HepG2 (cell line): ENCODE results near the gene TMTC2. TPM values are rescaled to one million over a fixed set of nuclear protein-coding genes. Genes with fewer than 3 reads are reported as not detected.

Experiments
- ATAC-seq: fragments of 200-7000 bp; cut with Tn5 transposase; 3 replicates; pipeline ENCODE4 v1.9.1; 2020; ENCODE audit warnings: mild to moderate bottlenecking, moderate library complexity
- BruUV-seq: library from RNA; stranded (reverse); fragments of 400-500 nt; replicated peaks from 2 replicates; lab custom pipeline; 2021; lab: Mats Ljungman, UMichigan
- CTCF ChIA-PET: fragments of 300-600 bp; formaldehyde crosslinking; extraction: SDS; loops from one replicate; lab custom pipeline; 2021; ENCODE audit warnings: low total read pairs, inconsistent platforms, low intra/inter-chr PET ratio; lab: Yijun Ruan, JAX
- POLR2A ChIA-PET: fragments of 350-600 bp; sonication (Branson Sonifier 250); formaldehyde crosslinking; loops from one replicate; lab custom pipeline; 2020; ENCODE audit warnings: antibody characterized with exemption, inconsistent platforms; lab: Yijun Ruan, JAX
- DNase-seq: peaks from one replicate; pipeline ENCODE4 v3.0.0-alpha.2; 2015; ENCODE audit warnings: low spot score
- FAIRE-seq: peaks from 3 replicates; lab custom pipeline; 2011; peaks lifted over from hg19 to GRCh38; lab: Jason Lieb, UNC
- H2AFZ ChIP-seq: one replicate; pipeline ENCODE4 v1.6.1; 2011; ENCODE audit warnings: low read length, inconsistent platforms
- H3K27ac ChIP-seq: fragments of 300-600 bp; 3 replicates; pipeline ENCODE4 v1.8.0; 2011; ENCODE audit warnings: mixed run types, mild to moderate bottlenecking, mixed read lengths, low read length, inconsistent platforms; ENCODE audit not compliant: insufficient read depth; ENCODE audit errors: extremely low read length
- H3K27me3 ChIP-seq, 2 experiments: fragments of 200-600 bp in 1 of 2; 2 replicates in 1 of 2; 3 replicates in 1 of 2; pipeline versions ENCODE4 v1.6.0 to v1.8.0; 2011; ENCODE audit warnings: low read length in 2 of 2, mild to moderate bottlenecking in 2 of 2, moderate library complexity in 2 of 2, inconsistent platforms in 1 of 2; ENCODE audit not compliant: insufficient read depth in 2 of 2, control insufficient read depth in 1 of 2
- H3K36me3 ChIP-seq, 2 experiments: fragments of 200-600 bp in 1 of 2; replicated peaks in 1 of 2; 2 replicates in 1 of 2; 3 replicates in 1 of 2; pipeline versions ENCODE4 v1.5.1 to v1.8.0; 2011; ENCODE audit warnings: low read length in 2 of 2, inconsistent platforms in 1 of 2; ENCODE audit not compliant: insufficient read depth in 2 of 2, control insufficient read depth in 1 of 2
- H3K4me1 ChIP-seq: 2 replicates; pipeline ENCODE4 v1.5.1; 2012; ENCODE audit warnings: low read length, inconsistent platforms; ENCODE audit not compliant: insufficient read depth
- H3K4me2 ChIP-seq: 2 replicates; pipeline ENCODE4 v1.6.0; 2011; ENCODE audit warnings: low read depth, low read length, inconsistent platforms
- H3K4me3 ChIP-seq, 3 experiments: fragments of 200-600 bp in 1 of 3; sonication (generic), shearing (Covaris generic) in 1 of 3; replicated peaks in 1 of 3; 2 replicates each; pipeline ENCODE4 v1.5.1; 2011 to 2016; ENCODE audit warnings: low read length in 3 of 3, inconsistent platforms in 2 of 3, low read depth in 2 of 3, mild to moderate bottlenecking in 2 of 3, control low read depth in 1 of 3, mixed read lengths in 1 of 3; ENCODE audit not compliant: insufficient read depth in 1 of 3
- H3K79me2 ChIP-seq: one replicate; pipeline ENCODE4 v1.6.1; 2011; ENCODE audit warnings: low read length, inconsistent platforms; ENCODE audit not compliant: insufficient read depth
- H3K9ac ChIP-seq: 2 replicates; pipeline ENCODE4 v1.6.0; 2011; ENCODE audit warnings: mild to moderate bottlenecking, low read depth, low read length, inconsistent platforms; ENCODE audit not compliant: insufficient read depth
- H3K9me3 ChIP-seq: 2 replicates; pipeline ENCODE4 v1.5.1; 2012; ENCODE audit warnings: mild to moderate bottlenecking, low read length
- H4K20me1 ChIP-seq: 2 replicates; pipeline ENCODE4 v1.6.0; 2011; ENCODE audit warnings: inconsistent platforms, mild to moderate bottlenecking, low read length, moderate library complexity; ENCODE audit not compliant: insufficient read depth
- ARNT2 ChIP-seq: sonication (generic); formaldehyde crosslinking; IDR thresholded peaks from 2 replicates; pipeline ENCODE4 v1.8.0; 2022; ENCODE audit warnings: mild to moderate bottlenecking, low read depth, missing genetic modification reagents, moderate library complexity
- FOXM1 ChIP-seq: sonication (generic); formaldehyde crosslinking; IDR thresholded peaks from 2 replicates; pipeline ENCODE4 v1.5.0; 2020; ENCODE audit warnings: missing genetic modification reagents
- REL ChIP-seq: sonication (generic); formaldehyde crosslinking; conservative IDR thresholded peaks from 2 replicates; pipeline ENCODE4 v1.8.0; 2022; ENCODE audit warnings: mild to moderate bottlenecking, missing genetic modification reagents, moderate library complexity
- TARDBP ChIP-seq: sonication (generic); formaldehyde crosslinking; IDR thresholded peaks from 2 replicates; pipeline ENCODE4 v1.8.0; 2022; ENCODE audit warnings: mild to moderate bottlenecking, missing genetic modification reagents
- ZNF883 ChIP-seq: sonication (generic); formaldehyde crosslinking; IDR thresholded peaks from 2 replicates; pipeline ENCODE4 v1.5.1; 2020; ENCODE audit warnings: mild to moderate bottlenecking, missing genetic modification reagents; ENCODE audit errors: not compliant biosample characterization
- WGBS: methylation state at CpG from one replicate; pipeline ENCODE4 v1.1.6; 2017; ENCODE audit warnings: low lambda C conversion rate; 5-methylcytosine and 5-hydroxymethylcytosine counted together
- in situ Hi-C: cut with HindIII; loops from 2 replicates; pipeline ENCODE4 v1.10.0; 2017; ENCODE audit warnings: low pct_unique_long_range_greater_than_20kb; ENCODE audit not compliant: extremely low pct_ligation_motif_present
- intact Hi-C: fragments of 100-400 bp; cut with micrococcal nuclease; formaldehyde crosslinking; loops from one replicate; pipeline ENCODE4 v1.10.0; 2022; ENCODE audit not compliant: unreplicated experiment
- polyA plus RNA-seq, 8 experiments: library from polyadenylated mRNA; depleted of rRNA in 3 of 8; stranded (reverse) in 7 of 8; unstranded in 1 of 8; fragments of >200 nt; fragmentation: Illumina TruSeq in 4 of 8; extraction: Trizol in 4 of 8; gene quantifications; 2 replicates each; pipeline versions ENCODE4 v1.2.1 to v1.2.3, GENCODE V29; 2011 to 2016; ENCODE audit warnings: low read depth in 4 of 8, missing spikeins in 1 of 8, mixed read lengths in 1 of 8; ENCODE audit not compliant: insufficient read depth in 1 of 8
- total RNA-seq, 5 experiments: library from RNA; depleted of rRNA; stranded (reverse); fragments of >200 nt; fragmentation: Illumina TruSeq; extraction: Trizol; gene quantifications; 2 replicates each; pipeline ENCODE4 v1.2.3, GENCODE V29; 2016; ENCODE audit warnings: low read depth in 1 of 5
- TF ChIP-seq, protein P1 (sequence below), 2 experiments: fragments of 450-650 bp in 1 of 2; sonication (generic) in 1 of 2; formaldehyde crosslinking; IDR thresholded peaks; 2 replicates each; pipeline versions ENCODE4 v1.5.0 to v1.8.0; 2020 to 2022; ENCODE audit warnings: mild to moderate bottlenecking in 1 of 2, missing genetic modification reagents in 1 of 2

Gene TMTC2
- total and polyA plus RNA-seq, 2 of the 13 experiments (the other 11 are each of a cell fraction or from before 2014, with no cell fraction given), result 0.55 to 0.63 TPM

GRCh38 chr12:82874945-82875344 lies 188.2 kb downstream of the TMTC2 start:
- Histone ChIP-seq H2AFZ (no peak overlapping the region), H4K20me1 (no peaks in the 10 kb centered on the region), H3K79me2 (no peaks in the 10 kb centered on the region), H3K4me1 (no peaks in the 10 kb centered on the region), H3K4me3 (no peak overlapping the region), H3K27me3 (no peaks in the 10 kb centered on the region), H3K27ac (no peak overlapping the region), H3K36me3 (no peaks in the 10 kb centered on the region), H3K9me3 (no peaks in the 10 kb centered on the region), H3K4me2 (no peak overlapping the region), H3K9ac (no peak overlapping the region)
- ChIA-PET CTCF (no interaction called here), POLR2A (no interaction called here)
- BruUV-seq, result no TSS peak
- TF ChIP-seq, protein P1, sequence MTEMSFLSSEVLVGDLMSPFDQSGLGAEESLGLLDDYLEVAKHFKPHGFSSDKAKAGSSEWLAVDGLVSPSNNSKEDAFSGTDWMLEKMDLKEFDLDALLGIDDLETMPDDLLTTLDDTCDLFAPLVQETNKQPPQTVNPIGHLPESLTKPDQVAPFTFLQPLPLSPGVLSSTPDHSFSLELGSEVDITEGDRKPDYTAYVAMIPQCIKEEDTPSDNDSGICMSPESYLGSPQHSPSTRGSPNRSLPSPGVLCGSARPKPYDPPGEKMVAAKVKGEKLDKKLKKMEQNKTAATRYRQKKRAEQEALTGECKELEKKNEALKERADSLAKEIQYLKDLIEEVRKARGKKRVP (CRISPR knock-in tag; IDR thresholded peaks at IDR 0.05), result no peak
- intact Hi-C loops, result no loop called here
- FAIRE-seq (no peak), ATAC-seq (no peak), DNase-seq (no peak)
- WGBS, result 2% methylated on average over 1 of the region's 1 CpG
- in situ Hi-C loops, result no loop called here

DNA sequence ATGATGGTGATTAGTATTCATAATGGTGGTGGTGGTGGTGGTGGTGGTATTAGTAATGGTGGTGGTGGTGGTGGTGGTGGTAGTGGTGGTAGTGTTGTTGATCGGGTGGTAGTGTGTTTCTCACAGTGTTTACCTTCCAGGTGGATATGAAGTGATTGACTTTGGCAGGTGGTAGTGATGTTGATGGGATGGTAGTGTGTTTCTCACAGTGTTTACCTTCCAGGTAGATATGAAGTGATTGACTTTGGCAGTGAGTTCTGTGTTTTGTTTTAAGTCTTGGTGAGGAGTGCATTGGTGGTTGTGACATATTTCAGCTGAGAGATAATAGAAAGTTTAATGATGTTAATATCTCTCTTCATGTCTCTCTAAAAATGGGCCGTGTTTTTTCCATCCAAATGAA lies 189.4 kb downstream of the TMTC2 start:
- no peaks in the 10 kb centered on the region for H4K20me1 ChIP-seq
- no peak overlapping the region for H3K4me3 ChIP-seq
- H2AFZ ChIP-seq, result no peak overlapping the region
- in situ Hi-C loops, result no loop called here
- no peaks in the 10 kb centered on the region for H3K4me1 ChIP-seq
- POLR2A ChIA-PET, result no interaction called here
- ATAC-seq, result no peak
- 2% methylated on average over 2 of the region's 2 CpGs for WGBS
- H3K36me3 ChIP-seq, result no peaks in the 10 kb centered on the region
- H3K9me3 ChIP-seq, result no peaks in the 10 kb centered on the region
- no TSS peak for BruUV-seq
- no peak for FAIRE-seq
- no peak overlapping the region for H3K27ac ChIP-seq
- intact Hi-C loops, result no loop called here
- TF ChIP-seq REL (CRISPR knock-in tag) (no peak), FOXM1 (no peak), ZNF883 (CRISPR knock-in tag) (no peak), TARDBP (CRISPR knock-in tag) (no peak), ARNT2 (no peak)
- H3K79me2 ChIP-seq, result no peaks in the 10 kb centered on the region
- no peaks in the 10 kb centered on the region for H3K27me3 ChIP-seq
- no peak overlapping the region for H3K4me2 ChIP-seq
- CTCF ChIA-PET, result no interaction called here
- no peak overlapping the region for H3K9ac ChIP-seq
- no peak for DNase-seq
